ENCODE results near the gene NHLRC4.

The NHLRC4 gene

GRCh38 chr16:559021-559380, 7.8 kb upstream of the NHLRC4 start:
- TF ChIP-seq ZNF768 (tag by site-specific recombination; IDR thresholded peaks at IDR 0.05) = no peak
- no peak for TF ChIP-seq ZNF843 (tag by site-specific recombination; IDR thresholded peaks at IDR 0.05)
- TF ChIP-seq ZFHX2 (tag by site-specific recombination; conservative IDR thresholded peaks at IDR 0.05) = no peak
- no peak for TF ChIP-seq ZNF354C (tag by site-specific recombination; IDR thresholded peaks at IDR 0.05; ENCODE audit: borderline replicate concordance, low read depth)
- no peak for TF ChIP-seq ZNF473 (tag by site-specific recombination; IDR thresholded peaks at IDR 0.05)
- TF ChIP-seq YY2 (tag by site-specific recombination; IDR thresholded peaks at IDR 0.05) = no peak
- no peak for TF ChIP-seq ATF2 (tag by site-specific recombination; IDR thresholded peaks at IDR 0.05; ENCODE audit: low read depth)
- TF ChIP-seq WT1 (tag by site-specific recombination; IDR thresholded peaks at IDR 0.05) = no peak
- no peak for TF ChIP-seq TCF7L2 (IDR thresholded peaks at IDR 0.05; ENCODE audit: borderline replicate concordance, low read depth, low read length)
- ChIA-PET POLR2A (interaction anchor here (0.6 kb wide), 1 partner anchor 37 kb away, joined by 3 read pairs; no protein-coding TSS in a partner anchor), CTCF (no interaction called here)
- H3K4me3 ChIP-seq (ENCODE audit: low read depth, low read length) = no peak overlapping the region
- H3K4me1 ChIP-seq (ENCODE audit: control insufficient read depth, insufficient read depth, low read length) = no peaks in the 10 kb centered on the region; the same call in 1 of the 2 replicates
- H3K27ac ChIP-seq (ENCODE audit: extremely low read depth, low read depth, low read length) = no peak overlapping the region
- H3K9me3 ChIP-seq (ENCODE audit: control insufficient read depth, insufficient read depth, low read depth, low read length) = no peaks in the 10 kb centered on the region
- H3K36me3 ChIP-seq (ENCODE audit: control insufficient read depth in 2 of 2, insufficient read depth in 1 of 2, low read length in 2 of 2) = no peaks in the 10 kb centered on the region

GRCh38 chr16:559411-560203, 7.2 kb upstream of the NHLRC4 start:
- Histone ChIP-seq H3K9me3 (ENCODE audit: control insufficient read depth, insufficient read depth, low read depth, low read length) (no peaks in the 10 kb centered on the region), H3K4me3 (ENCODE audit: low read depth, low read length) (no peak overlapping the region), H3K27ac (ENCODE audit: extremely low read depth, low read depth, low read length) (no peak overlapping the region), H3K36me3 (ENCODE audit: control insufficient read depth in 2 of 2, insufficient read depth in 1 of 2, low read length in 2 of 2) (no peaks in the 10 kb centered on the region), H3K4me1 (ENCODE audit: control insufficient read depth, insufficient read depth, low read length) (no peaks in the 10 kb centered on the region; the same call in 1 of the 2 replicates)
- ChIA-PET CTCF (no interaction called here), POLR2A (no interaction called here)
- TF ChIP-seq ZNF626 (tag by site-specific recombination; IDR thresholded peaks at IDR 0.05) = no peak
- TF ChIP-seq KLF8 (tag by site-specific recombination; IDR thresholded peaks at IDR 0.05) = no peak
- TF ChIP-seq ZEB2 (tag by site-specific recombination; IDR thresholded peaks at IDR 0.05) = no peak
- no peak for TF ChIP-seq ZNF311 (tag by site-specific recombination; IDR thresholded peaks at IDR 0.05; ENCODE audit: borderline replicate concordance)
- no peak for TF ChIP-seq MZF1 (tag by site-specific recombination; IDR thresholded peaks at IDR 0.05; ENCODE audit: borderline replicate concordance)
- TF ChIP-seq ZNF341 (tag by site-specific recombination; IDR thresholded peaks at IDR 0.05; ENCODE audit: low read depth) = no peak
- TF ChIP-seq, protein P1, sequence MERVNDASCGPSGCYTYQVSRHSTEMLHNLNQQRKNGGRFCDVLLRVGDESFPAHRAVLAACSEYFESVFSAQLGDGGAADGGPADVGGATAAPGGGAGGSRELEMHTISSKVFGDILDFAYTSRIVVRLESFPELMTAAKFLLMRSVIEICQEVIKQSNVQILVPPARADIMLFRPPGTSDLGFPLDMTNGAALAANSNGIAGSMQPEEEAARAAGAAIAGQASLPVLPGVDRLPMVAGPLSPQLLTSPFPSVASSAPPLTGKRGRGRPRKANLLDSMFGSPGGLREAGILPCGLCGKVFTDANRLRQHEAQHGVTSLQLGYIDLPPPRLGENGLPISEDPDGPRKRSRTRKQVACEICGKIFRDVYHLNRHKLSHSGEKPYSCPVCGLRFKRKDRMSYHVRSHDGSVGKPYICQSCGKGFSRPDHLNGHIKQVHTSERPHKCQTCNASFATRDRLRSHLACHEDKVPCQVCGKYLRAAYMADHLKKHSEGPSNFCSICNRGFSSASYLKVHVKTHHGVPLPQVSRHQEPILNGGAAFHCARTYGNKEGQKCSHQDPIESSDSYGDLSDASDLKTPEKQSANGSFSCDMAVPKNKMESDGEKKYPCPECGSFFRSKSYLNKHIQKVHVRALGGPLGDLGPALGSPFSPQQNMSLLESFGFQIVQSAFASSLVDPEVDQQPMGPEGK (tag by site-specific recombination; IDR thresholded peaks at IDR 0.05) = peak; percentile 69
- TF ChIP-seq, protein P2, sequence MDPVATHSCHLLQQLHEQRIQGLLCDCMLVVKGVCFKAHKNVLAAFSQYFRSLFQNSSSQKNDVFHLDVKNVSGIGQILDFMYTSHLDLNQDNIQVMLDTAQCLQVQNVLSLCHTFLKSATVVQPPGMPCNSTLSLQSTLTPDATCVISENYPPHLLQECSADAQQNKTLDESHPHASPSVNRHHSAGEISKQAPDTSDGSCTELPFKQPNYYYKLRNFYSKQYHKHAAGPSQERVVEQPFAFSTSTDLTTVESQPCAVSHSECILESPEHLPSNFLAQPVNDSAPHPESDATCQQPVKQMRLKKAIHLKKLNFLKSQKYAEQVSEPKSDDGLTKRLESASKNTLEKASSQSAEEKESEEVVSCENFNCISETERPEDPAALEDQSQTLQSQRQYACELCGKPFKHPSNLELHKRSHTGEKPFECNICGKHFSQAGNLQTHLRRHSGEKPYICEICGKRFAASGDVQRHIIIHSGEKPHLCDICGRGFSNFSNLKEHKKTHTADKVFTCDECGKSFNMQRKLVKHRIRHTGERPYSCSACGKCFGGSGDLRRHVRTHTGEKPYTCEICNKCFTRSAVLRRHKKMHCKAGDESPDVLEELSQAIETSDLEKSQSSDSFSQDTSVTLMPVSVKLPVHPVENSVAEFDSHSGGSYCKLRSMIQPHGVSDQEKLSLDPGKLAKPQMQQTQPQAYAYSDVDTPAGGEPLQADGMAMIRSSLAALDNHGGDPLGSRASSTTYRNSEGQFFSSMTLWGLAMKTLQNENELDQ (tag by site-specific recombination; IDR thresholded peaks at IDR 0.05; ENCODE audit: low read depth) = no peak
- TF ChIP-seq, protein P3, sequence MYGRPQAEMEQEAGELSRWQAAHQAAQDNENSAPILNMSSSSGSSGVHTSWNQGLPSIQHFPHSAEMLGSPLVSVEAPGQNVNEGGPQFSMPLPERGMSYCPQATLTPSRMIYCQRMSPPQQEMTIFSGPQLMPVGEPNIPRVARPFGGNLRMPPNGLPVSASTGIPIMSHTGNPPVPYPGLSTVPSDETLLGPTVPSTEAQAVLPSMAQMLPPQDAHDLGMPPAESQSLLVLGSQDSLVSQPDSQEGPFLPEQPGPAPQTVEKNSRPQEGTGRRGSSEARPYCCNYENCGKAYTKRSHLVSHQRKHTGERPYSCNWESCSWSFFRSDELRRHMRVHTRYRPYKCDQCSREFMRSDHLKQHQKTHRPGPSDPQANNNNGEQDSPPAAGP (tag by site-specific recombination; IDR thresholded peaks at IDR 0.05) = no peak
- TF ChIP-seq ZNF623 (tag by site-specific recombination; IDR thresholded peaks at IDR 0.05) = no peak
- no peak for TF ChIP-seq ZNF560 (tag by site-specific recombination; IDR thresholded peaks at IDR 0.05; ENCODE audit: borderline replicate concordance)
- TF ChIP-seq, protein P4, sequence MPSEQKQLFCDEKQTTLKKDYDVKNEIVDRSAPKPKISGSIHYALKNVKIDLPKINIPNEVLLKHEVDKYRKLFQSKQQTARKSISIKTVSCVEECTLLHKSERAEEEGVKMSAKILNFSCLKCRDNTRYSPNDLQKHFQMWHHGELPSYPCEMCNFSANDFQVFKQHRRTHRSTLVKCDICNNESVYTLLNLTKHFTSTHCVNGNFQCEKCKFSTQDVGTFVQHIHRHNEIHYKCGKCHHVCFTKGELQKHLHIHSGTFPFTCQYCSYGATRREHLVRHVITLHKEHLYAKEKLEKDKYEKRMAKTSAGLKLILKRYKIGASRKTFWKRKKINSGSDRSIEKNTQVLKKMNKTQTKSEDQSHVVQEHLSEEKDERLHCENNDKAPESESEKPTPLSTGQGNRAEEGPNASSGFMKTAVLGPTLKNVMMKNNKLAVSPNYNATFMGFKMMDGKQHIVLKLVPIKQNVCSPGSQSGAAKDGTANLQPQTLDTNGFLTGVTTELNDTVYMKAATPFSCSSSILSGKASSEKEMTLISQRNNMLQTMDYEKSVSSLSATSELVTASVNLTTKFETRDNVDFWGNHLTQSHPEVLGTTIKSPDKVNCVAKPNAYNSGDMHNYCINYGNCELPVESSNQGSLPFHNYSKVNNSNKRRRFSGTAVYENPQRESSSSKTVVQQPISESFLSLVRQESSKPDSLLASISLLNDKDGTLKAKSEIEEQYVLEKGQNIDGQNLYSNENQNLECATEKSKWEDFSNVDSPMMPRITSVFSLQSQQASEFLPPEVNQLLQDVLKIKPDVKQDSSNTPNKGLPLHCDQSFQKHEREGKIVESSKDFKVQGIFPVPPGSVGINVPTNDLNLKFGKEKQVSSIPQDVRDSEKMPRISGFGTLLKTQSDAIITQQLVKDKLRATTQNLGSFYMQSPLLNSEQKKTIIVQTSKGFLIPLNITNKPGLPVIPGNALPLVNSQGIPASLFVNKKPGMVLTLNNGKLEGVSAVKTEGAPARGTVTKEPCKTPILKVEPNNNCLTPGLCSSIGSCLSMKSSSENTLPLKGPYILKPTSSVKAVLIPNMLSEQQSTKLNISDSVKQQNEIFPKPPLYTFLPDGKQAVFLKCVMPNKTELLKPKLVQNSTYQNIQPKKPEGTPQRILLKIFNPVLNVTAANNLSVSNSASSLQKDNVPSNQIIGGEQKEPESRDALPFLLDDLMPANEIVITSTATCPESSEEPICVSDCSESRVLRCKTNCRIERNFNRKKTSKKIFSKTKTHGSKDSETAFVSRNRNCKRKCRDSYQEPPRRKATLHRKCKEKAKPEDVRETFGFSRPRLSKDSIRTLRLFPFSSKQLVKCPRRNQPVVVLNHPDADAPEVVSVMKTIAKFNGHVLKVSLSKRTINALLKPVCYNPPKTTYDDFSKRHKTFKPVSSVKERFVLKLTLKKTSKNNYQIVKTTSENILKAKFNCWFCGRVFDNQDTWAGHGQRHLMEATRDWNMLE (tag by site-specific recombination; conservative IDR thresholded peaks at IDR 0.05; ENCODE audit: low read depth) = no peak
- no peak for TF ChIP-seq KLF10 (tag by site-specific recombination; IDR thresholded peaks at IDR 0.05)

All from HEK293 (cell line).